PC-3 (cell line): ENCODE measurements around the gene ST6GALNAC2.

Source experiments
- CTCF ChIP-seq: fragments of 300-600 bp; sonication (generic); conservative IDR thresholded peaks from 2 replicates; pipeline ENCODE4 v1.5.1; 2017; ENCODE audit warnings: antibody characterized with exemption, low read depth, mild to moderate bottlenecking, low read length
- EZH2 ChIP-seq: fragments of 300-600 bp; sonication (generic); IDR thresholded peaks from one replicate; pipeline ENCODE4 v1.6.1; 2017; ENCODE audit warnings: antibody characterized with exemption, mild to moderate bottlenecking, low read length; ENCODE audit not compliant: unreplicated experiment

- no peak for TF ChIP-seq CTCF
- no peak for TF ChIP-seq EZH2
These were observed 24.8 kb downstream of the ST6GALNAC2 start for GRCh38 chr17:76560877-76561221.
